ENCODE results near the gene SH3BGR. TPM values are rescaled to one million over a fixed set of nuclear protein-coding genes. Genes with fewer than 3 reads are reported as not detected.

SH3BGR gene
- total and polyA plus RNA-seq, 2 donors (not counting 3 experiments of a cell fraction or from before 2014, with no cell fraction given): 1.1 TPM; not detected in 1

DNA sequence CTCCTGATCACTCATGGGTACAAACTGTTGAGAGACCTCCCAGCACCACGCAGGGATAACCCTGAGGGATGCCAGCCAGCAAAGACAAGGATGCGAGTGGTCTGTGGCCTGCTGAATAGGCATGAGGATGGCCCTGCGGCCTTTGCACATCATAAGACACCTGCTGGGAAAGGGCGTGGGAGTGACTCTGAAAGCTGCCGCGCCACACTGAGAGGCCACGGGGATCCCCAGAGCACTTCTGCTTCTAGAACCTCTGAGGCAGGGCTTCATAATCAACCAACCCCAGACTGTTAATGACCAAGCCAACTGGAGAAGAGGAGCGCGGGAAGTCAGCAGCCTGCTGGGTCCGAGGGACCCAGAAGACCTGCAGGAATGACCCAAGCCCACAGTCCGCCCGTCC lies 73.8 kb downstream of the SH3BGR start:
- dilution Hi-C loops (cut with MboI; ENCODE audit: extremely low pct_ligation_motif_present, low sequenced_read_pairs): no loop called here
- Histone ChIP-seq H3K27ac (ENCODE audit: insufficient read depth, low read depth, low read length) (no peak overlapping the region), H4K20me1 (replicated peaks; ENCODE audit: control insufficient read depth, extremely low read depth, insufficient read depth, low read length) (no peaks in the 10 kb centered on the region), H2AFZ (ENCODE audit: low read depth, low read length) (no peak overlapping the region), H3K27me3 (ENCODE audit: control insufficient read depth in 2 of 2, insufficient read depth in 2 of 2, low read length in 2 of 2) (no peaks in the 10 kb centered on the region), H3K9me1 (replicated peaks; ENCODE audit: control insufficient read depth, extremely low read depth, insufficient read depth, low read length) (no peaks in the 10 kb centered on the region), H3K4me1 (ENCODE audit: control insufficient read depth, extremely low read depth, insufficient read depth, low read length) (no peaks in the 10 kb centered on the region), H3K79me2 (ENCODE audit: control insufficient read depth, insufficient read depth, low read length) (no peaks in the 10 kb centered on the region), H3K9me3 (replicated peaks; ENCODE audit: control insufficient read depth, insufficient read depth, low read length) (no peaks in the 10 kb centered on the region), H3K4me2 (ENCODE audit: insufficient read depth, low read length) (no peak overlapping the region), H3K36me3 (ENCODE audit: control insufficient read depth in 2 of 2, extremely low read depth in 1 of 2, insufficient read depth in 2 of 2, low read length in 2 of 2) (no peaks in the 10 kb centered on the region), H3K9ac (replicated peaks; ENCODE audit: extremely low read depth, insufficient read depth, low read length) (no peak overlapping the region), H3K4me3 (replicated peaks in 1 of 3; ENCODE audit: insufficient read depth in 1 of 3, low read depth in 1 of 3, low read length in 3 of 3) (no peak overlapping the region)
- TF ChIP-seq MYC (IDR thresholded peaks at IDR 0.05; ENCODE audit: low read depth, low read length) (no peak), JUN (IDR thresholded peaks at IDR 0.05; ENCODE audit: borderline replicate concordance, insufficient read depth, insufficient read length, low read depth) (no peak), FOS (IDR thresholded peaks at IDR 0.05; ENCODE audit: borderline replicate concordance, insufficient read depth, low read length) (no peak)
- ChIA-PET POLR2A (no interaction called here), CTCF (no interaction called here)
- no peak for FAIRE-seq
- BruUV-seq (replicated peaks): no TSS peak
- DNase-seq (ENCODE audit: low read depth, low spot score): no peak
- intact Hi-C loops (cut with micrococcal nuclease): no loop called here

DNA sequence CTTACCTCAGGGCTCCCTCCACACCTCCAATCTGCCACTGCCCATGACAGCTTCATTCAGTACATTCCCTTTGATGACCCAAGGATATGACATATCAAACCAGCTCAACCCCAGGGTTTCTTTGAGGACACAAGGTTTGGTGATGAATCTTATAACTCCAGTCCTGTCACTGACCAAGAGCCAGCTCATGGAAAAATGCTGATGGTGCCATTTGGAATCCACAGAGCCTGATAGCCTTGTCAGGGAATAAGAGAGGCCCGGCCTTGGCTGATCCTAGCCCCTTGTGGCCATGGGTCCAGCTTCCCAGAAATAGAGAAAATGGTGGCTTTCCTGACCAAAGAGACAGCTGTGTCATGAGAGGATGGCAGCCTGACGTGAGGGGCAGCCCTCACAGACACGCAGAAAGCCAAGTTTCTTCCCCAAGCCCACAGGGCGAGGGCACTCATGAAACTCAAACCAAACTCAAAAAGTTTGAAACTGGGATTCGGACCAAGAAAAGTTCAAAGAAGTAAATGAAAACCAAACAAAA lies 75.4 kb downstream of the SH3BGR start:
- FAIRE-seq (no peak), DNase-seq (ENCODE audit: low read depth, low spot score) (no peak)
- no peak overlapping the region for H2AFZ ChIP-seq (ENCODE audit: low read depth, low read length)
- intact Hi-C loops (cut with micrococcal nuclease) (no loop called here), dilution Hi-C loops (cut with MboI; ENCODE audit: extremely low pct_ligation_motif_present, low sequenced_read_pairs) (no loop called here)
- H4K20me1 ChIP-seq (replicated peaks; ENCODE audit: control insufficient read depth, extremely low read depth, insufficient read depth, low read length): no peaks in the 10 kb centered on the region
- CTCF ChIA-PET: interaction anchor here (2.0 kb wide), 1 partner anchor 9 kb away, joined by 8 read pairs; no protein-coding TSS in a partner anchor
- H3K4me2 ChIP-seq (ENCODE audit: insufficient read depth, low read length): no peak overlapping the region
- H3K9ac ChIP-seq (replicated peaks; ENCODE audit: extremely low read depth, insufficient read depth, low read length): no peak overlapping the region
- no peaks in the 10 kb centered on the region for H3K27me3 ChIP-seq (ENCODE audit: control insufficient read depth in 2 of 2, insufficient read depth in 2 of 2, low read length in 2 of 2)
- no peaks in the 10 kb centered on the region for H3K9me1 ChIP-seq (replicated peaks; ENCODE audit: control insufficient read depth, extremely low read depth, insufficient read depth, low read length)
- TF ChIP-seq FOS (IDR thresholded peaks at IDR 0.05; ENCODE audit: borderline replicate concordance, insufficient read depth, low read length) (no peak), GATA2 (IDR thresholded peaks at IDR 0.05; ENCODE audit: insufficient read depth, insufficient read length, low read depth, low read length) (no peak), POLR2A (IDR thresholded peaks at IDR 0.05; ENCODE audit: low read depth, low read length) (no peak), JUN (IDR thresholded peaks at IDR 0.05; ENCODE audit: borderline replicate concordance, insufficient read depth, insufficient read length, low read depth) (no peak)
- TF ChIP-seq, protein P1, sequence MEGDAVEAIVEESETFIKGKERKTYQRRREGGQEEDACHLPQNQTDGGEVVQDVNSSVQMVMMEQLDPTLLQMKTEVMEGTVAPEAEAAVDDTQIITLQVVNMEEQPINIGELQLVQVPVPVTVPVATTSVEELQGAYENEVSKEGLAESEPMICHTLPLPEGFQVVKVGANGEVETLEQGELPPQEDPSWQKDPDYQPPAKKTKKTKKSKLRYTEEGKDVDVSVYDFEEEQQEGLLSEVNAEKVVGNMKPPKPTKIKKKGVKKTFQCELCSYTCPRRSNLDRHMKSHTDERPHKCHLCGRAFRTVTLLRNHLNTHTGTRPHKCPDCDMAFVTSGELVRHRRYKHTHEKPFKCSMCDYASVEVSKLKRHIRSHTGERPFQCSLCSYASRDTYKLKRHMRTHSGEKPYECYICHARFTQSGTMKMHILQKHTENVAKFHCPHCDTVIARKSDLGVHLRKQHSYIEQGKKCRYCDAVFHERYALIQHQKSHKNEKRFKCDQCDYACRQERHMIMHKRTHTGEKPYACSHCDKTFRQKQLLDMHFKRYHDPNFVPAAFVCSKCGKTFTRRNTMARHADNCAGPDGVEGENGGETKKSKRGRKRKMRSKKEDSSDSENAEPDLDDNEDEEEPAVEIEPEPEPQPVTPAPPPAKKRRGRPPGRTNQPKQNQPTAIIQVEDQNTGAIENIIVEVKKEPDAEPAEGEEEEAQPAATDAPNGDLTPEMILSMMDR (IDR thresholded peaks at IDR 0.05; ENCODE audit: extremely low read depth in 1 of 2, insufficient read depth in 1 of 2, low read depth in 1 of 2, low read length in 2 of 2): no peak
- no peaks in the 10 kb centered on the region for H3K36me3 ChIP-seq (ENCODE audit: control insufficient read depth in 2 of 2, extremely low read depth in 1 of 2, insufficient read depth in 2 of 2, low read length in 2 of 2)
- no peak overlapping the region for H3K4me3 ChIP-seq (replicated peaks in 1 of 3; ENCODE audit: insufficient read depth in 1 of 3, low read depth in 1 of 3, low read length in 3 of 3)
- no TSS peak for BruUV-seq (replicated peaks)
- no peaks in the 10 kb centered on the region for H3K4me1 ChIP-seq (ENCODE audit: control insufficient read depth, extremely low read depth, insufficient read depth, low read length)
- POLR2A ChIA-PET: no interaction called here
- H3K79me2 ChIP-seq (ENCODE audit: control insufficient read depth, insufficient read depth, low read length): no peaks in the 10 kb centered on the region
- H3K27ac ChIP-seq (ENCODE audit: insufficient read depth, low read depth, low read length): no peak overlapping the region
- H3K9me3 ChIP-seq (replicated peaks; ENCODE audit: control insufficient read depth, insufficient read depth, low read length): no peaks in the 10 kb centered on the region

Measured in endothelial cell of umbilical vein (primary cell).